GM18498 (cell line): ENCODE results near the gene BTN2A1.
A peak's percentile ranks its signal among the peaks of the same experiment; 100 is the strongest.

Experiments used
- ATAC-seq: cut with Tn5 transposase; IDR thresholded peaks from one replicate; pipeline ENCODE4 v1.9.1; 2021; ENCODE audit warnings: mild to moderate bottlenecking, moderate library complexity; ENCODE audit not compliant: unreplicated experiment

Gene BTN2A1

GRCh38 chr6:26464416-26465131 lies 6.8 kb downstream of the BTN2A1 start:
- no peak for ATAC-seq

DNA sequence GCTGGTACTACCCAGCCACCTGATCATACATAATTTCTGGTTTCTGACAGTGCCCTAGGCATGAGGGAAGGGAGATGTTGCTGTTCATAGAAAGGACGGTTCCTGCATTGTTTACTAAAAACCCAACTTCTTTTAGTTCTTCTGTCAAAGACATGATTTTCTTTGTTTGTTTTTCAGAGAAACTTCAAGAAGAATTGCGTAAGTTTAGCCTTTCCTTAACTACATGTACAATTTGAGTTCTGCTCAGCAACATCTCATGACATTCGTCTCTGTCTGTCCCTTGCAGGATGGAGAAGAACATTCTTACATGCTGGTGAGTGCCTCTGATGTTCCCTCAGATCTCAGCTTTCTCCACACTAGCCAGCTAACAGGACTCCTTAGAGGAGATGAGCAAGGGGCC lies 8.0 kb downstream of the BTN2A1 start:
- no peak for ATAC-seq

DNA sequence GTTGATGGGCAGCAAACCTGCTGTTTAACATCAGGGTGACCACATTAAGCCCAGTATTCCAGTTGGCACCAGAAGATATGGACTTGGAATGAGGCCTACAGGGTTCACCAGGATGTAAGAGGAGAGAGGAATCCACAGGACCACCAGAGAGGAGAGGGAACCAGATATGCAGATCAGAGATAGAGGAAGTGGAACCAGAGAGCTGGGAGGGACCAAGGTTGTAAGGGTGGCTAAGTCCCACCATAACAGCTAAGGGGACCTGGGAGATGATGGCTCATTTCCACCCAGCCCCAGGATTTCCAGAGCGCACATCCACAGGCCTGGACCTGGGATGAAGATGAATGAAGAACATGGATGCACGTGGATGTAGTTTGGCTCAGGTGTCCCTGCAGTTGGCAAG lies 11.1 kb downstream of the BTN2A1 start:
- ATAC-seq, result no peak

DNA sequence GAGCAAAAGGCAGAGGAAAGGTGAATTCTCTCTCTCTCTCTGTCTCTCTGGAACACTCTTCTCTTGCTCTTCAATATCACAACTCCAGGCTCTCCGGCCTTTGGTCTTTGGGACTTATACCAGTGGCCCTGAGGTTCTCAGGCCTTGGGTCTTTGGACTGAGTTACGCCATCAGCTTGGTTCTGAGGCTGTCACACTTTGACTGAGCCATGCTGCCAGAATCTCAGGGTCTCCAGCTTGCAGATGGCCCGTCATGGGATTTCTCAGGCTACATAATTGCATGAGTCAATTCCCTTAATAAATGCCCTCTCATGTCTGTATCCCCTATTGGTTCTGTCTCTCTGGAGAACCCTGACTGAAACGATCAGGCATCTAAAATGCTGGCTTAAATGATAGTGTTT lies 12.9 kb downstream of the BTN2A1 start:
- no peak for ATAC-seq

GRCh38 chr6:26471970-26472369 lies 14.2 kb downstream of the BTN2A1 start:
- ATAC-seq, result no peak

DNA sequence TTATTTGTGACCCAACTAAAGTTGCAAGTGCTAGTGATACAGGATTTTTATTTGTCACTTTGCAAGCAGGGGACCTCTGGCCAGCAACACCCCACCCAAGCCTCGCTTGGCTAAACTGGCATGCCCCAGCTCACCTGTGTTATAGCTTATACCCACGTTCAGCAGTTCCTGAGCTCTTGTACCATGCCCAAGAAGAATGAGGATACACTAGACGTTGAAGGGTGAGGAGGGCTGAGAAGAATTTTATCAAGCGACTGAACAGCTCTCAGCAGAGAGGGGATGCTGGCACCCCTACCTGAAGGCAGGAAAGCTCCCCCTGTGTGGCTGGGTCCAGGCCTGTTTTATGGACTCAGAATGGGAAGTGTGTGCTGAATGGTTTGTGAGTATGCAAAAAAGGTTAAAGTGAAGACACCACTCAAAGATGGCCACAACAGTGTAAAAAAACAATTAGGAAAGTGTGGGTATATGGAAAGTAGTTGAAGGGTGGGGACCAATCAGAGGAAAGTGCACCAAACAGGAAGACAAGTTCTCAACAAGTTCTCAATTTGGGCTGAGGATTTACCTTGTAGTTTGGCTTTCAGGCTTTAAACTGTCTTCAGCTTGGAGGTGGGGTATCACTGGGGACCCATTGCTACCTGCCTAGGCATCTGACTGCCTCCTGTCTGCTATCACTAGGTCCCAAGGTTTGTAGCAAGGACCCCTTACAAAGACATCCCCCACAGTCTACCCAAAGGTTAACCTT lies 15.0 kb downstream of the BTN2A1 start:
- ATAC-seq, result no peak

DNA sequence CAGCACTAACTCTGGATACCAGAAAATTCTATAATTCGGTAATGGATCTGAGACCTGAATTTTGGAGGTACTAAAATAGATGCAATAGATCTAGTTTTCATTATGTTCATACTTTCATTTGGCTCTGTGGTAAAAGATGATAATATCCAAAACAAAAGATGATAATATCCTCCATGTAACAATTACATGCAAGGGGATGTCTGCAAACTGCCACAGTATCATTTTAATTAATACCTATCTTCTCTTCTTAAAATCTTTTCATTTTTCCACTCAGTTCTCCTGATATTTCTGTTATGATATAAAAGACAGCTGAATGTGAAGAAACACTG lies 15.6 kb downstream of the BTN2A1 start:
- ATAC-seq, result no peak

- peak; percentile 92 for ATAC-seq
These were observed 16.1 kb downstream of the BTN2A1 start for GRCh38 chr6:26473758-26474438.

DNA sequence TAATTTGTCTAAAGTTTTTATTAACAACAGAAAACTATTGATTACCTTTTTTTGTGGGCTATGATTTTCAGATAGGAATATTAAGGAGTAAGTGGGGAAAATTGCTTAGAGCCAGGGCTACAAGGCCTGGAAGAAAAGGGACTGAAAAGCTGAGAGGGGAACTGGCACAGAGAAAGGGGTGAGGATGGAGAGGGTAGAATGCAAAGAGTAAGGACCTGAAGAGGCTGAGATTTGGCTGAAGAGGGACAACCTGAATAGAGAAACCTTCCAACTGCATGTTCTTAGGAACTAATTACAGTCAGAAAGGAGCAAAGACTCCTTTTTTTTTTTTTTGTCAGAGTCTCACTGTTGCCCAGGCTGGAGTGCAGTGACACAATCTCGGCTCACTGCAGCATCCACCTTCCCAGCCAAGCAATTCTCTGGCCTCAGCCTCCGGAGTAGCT lies 16.7 kb downstream of the BTN2A1 start:
- no peak for ATAC-seq

GRCh38 chr6:26475823-26476729 lies 18.3 kb downstream of the BTN2A1 start:
- no peak for ATAC-seq

- no peak for ATAC-seq
These were observed 19.1 kb downstream of the BTN2A1 start for GRCh38 chr6:26476896-26477295.

DNA sequence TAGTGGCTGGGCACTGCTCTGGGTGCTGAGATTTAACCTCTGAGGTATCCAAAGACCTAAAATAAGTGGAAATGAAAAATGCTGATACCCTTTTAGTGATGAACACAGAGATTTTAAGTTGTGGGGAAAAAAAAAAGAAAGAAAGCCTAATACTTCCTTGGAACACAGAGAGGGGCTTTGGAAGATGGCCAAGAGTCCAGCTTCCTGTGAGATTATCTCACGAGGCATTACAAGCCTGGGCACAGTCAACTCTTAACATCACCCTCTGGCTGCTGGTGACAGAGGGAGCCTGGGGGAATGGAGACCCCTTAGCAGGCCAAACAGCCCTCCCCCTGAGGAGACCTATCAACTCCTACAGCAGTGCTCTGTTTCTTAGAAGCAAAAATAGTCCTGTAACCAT lies 19.7 kb downstream of the BTN2A1 start:
- no peak for ATAC-seq

GRCh38 chr6:26478100-26478984 lies 20.6 kb downstream of the BTN2A1 start:
- ATAC-seq, result no peak

- ATAC-seq, result no peak
These were observed 21.2 kb downstream of the BTN2A1 start for GRCh38 chr6:26478985-26479278.

DNA sequence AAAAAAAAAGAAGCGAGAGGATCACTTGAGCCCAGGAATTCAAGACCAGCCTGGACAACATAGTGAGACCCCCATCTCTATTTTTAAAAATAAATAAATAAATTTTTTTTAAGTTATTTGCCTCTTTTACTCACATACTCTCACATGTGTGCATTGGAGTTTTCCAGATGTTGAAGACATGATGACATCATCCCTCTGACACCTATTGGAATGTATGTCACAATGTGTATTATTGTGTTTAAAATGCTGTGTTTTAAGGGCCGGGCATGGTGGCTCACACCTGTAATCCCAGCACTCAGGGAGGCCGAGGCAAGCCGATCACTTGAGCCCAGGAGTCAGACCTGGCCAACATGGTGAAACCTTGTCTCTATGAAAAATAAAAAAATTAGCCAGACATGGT lies 24.6 kb downstream of the BTN2A1 start:
- no peak for ATAC-seq

DNA sequence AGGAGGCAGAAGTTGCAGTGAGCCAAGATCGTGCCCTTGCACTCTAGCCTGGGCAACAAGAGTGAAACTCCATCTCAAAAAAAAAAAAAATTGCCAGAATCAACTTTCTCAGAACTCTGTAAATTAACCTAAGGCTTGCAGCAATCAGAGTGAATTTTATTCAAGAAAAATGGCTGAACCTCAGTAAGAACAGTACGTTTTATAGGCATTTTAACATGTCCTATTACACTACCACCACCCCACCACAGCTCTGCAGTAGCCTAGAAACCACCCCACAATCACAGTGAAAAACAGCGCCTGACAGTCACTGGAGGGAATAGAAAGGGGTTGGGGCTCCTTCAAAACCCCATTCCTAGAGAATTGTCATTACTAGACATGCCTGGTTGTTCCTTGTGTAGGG lies 26.0 kb downstream of the BTN2A1 start:
- no peak for ATAC-seq

- ATAC-seq, result no peak
These were observed 26.4 kb downstream of the BTN2A1 start for GRCh38 chr6:26484161-26484560.

GRCh38 chr6:26485112-26485780 lies 27.5 kb downstream of the BTN2A1 start:
- no peak for ATAC-seq

GRCh38 chr6:26486358-26486757 lies 28.6 kb downstream of the BTN2A1 start:
- no peak for ATAC-seq

DNA sequence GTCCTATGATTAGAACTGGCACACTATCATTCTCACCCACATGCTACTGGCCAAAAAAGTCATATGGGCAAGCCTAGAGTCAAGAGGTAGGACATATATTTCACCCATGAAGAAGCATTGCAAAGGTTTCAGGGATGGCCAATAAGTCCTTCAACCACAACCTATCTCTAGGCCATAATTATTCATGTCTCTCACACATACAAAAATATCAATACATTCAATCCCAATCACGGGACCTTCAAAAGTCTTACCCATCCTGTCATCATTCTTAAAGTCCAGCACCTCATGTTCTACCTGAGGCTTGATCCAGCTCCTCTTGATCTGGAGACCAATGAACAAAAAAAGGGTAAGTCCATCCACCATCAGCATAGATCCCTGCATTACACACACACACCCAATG lies 29.7 kb downstream of the BTN2A1 start:
- no peak for ATAC-seq
